ENCODE data around the gene PUDP.

Gene PUDP

GRCh38 chrX:7143941-7144525 lies 3.9 kb downstream of the PUDP start:
- no peak overlapping the region for H3K27ac ChIP-seq (ENCODE audit: low read depth, low read length)
- H3K4me1 ChIP-seq (ENCODE audit: control insufficient read depth, insufficient read depth, low read length): no peaks in the 10 kb centered on the region
- no peak overlapping the region for H3K9ac ChIP-seq (ENCODE audit: low read length)
- no peak overlapping the region for H3K4me3 ChIP-seq (ENCODE audit: low read length)
- no peaks in the 10 kb centered on the region for H3K36me3 ChIP-seq (ENCODE audit: control insufficient read depth, insufficient read depth, low read length)
- no peaks in the 10 kb centered on the region for H3K27me3 ChIP-seq (ENCODE audit: control insufficient read depth, insufficient read depth, low read length)

GRCh38 chrX:7143076-7143475 lies 4.9 kb downstream of the PUDP start:
- Histone ChIP-seq H3K36me3 (ENCODE audit: control insufficient read depth, insufficient read depth, low read length) (no peaks in the 10 kb centered on the region), H3K4me3 (ENCODE audit: low read length) (no peak overlapping the region), H3K27ac (ENCODE audit: low read depth, low read length) (no peak overlapping the region), H3K27me3 (ENCODE audit: control insufficient read depth, insufficient read depth, low read length) (no peaks in the 10 kb centered on the region), H3K9ac (ENCODE audit: low read length) (no peak overlapping the region), H3K4me1 (ENCODE audit: control insufficient read depth, insufficient read depth, low read length) (no peaks in the 10 kb centered on the region)

GRCh38 chrX:7139202-7140081 lies 8.5 kb downstream of the PUDP start:
- Histone ChIP-seq H3K27me3 (ENCODE audit: control insufficient read depth, insufficient read depth, low read length) (no peaks in the 10 kb centered on the region), H3K4me3 (ENCODE audit: low read length) (no peak overlapping the region), H3K36me3 (ENCODE audit: control insufficient read depth, insufficient read depth, low read length) (no peaks in the 10 kb centered on the region), H3K9ac (ENCODE audit: low read length) (no peak overlapping the region), H3K27ac (ENCODE audit: low read depth, low read length) (no peak overlapping the region), H3K4me1 (ENCODE audit: control insufficient read depth, insufficient read depth, low read length) (no peaks in the 10 kb centered on the region)

- H3K36me3 ChIP-seq (ENCODE audit: control insufficient read depth, insufficient read depth, low read length): no peaks in the 10 kb centered on the region
- no peak overlapping the region for H3K27ac ChIP-seq (ENCODE audit: low read depth, low read length)
- H3K4me1 ChIP-seq (ENCODE audit: control insufficient read depth, insufficient read depth, low read length): no peaks in the 10 kb centered on the region
- no peak overlapping the region for H3K4me3 ChIP-seq (ENCODE audit: low read length)
- H3K9ac ChIP-seq (ENCODE audit: low read length): no peak overlapping the region
- no peaks in the 10 kb centered on the region for H3K27me3 ChIP-seq (ENCODE audit: control insufficient read depth, insufficient read depth, low read length)
Measured at GRCh38 chrX:7134981-7135380, 13.0 kb downstream of the PUDP start.

- Histone ChIP-seq H3K27me3 (ENCODE audit: control insufficient read depth, insufficient read depth, low read length) (no peaks in the 10 kb centered on the region), H3K4me3 (ENCODE audit: low read length) (no peak overlapping the region), H3K4me1 (ENCODE audit: control insufficient read depth, insufficient read depth, low read length) (no peaks in the 10 kb centered on the region), H3K27ac (ENCODE audit: low read depth, low read length) (no peak overlapping the region), H3K36me3 (ENCODE audit: control insufficient read depth, insufficient read depth, low read length) (no peaks in the 10 kb centered on the region), H3K9ac (ENCODE audit: low read length) (no peak overlapping the region)
Measured at GRCh38 chrX:7133050-7133440, 14.9 kb downstream of the PUDP start.

- H3K27me3 ChIP-seq (ENCODE audit: control insufficient read depth, insufficient read depth, low read length): no peaks in the 10 kb centered on the region
- no peak overlapping the region for H3K4me3 ChIP-seq (ENCODE audit: low read length)
- H3K27ac ChIP-seq (ENCODE audit: low read depth, low read length): no peak overlapping the region
- no peak overlapping the region for H3K9ac ChIP-seq (ENCODE audit: low read length)
- no peaks in the 10 kb centered on the region for H3K36me3 ChIP-seq (ENCODE audit: control insufficient read depth, insufficient read depth, low read length)
- H3K4me1 ChIP-seq (ENCODE audit: control insufficient read depth, insufficient read depth, low read length): no peaks in the 10 kb centered on the region
Measured at GRCh38 chrX:7132335-7133049, 15.5 kb downstream of the PUDP start.

GRCh38 chrX:7131621-7132020 lies 16.3 kb downstream of the PUDP start:
- Histone ChIP-seq H3K27ac (ENCODE audit: low read depth, low read length) (no peak overlapping the region), H3K36me3 (ENCODE audit: control insufficient read depth, insufficient read depth, low read length) (no peaks in the 10 kb centered on the region), H3K27me3 (ENCODE audit: control insufficient read depth, insufficient read depth, low read length) (no peaks in the 10 kb centered on the region), H3K4me1 (ENCODE audit: control insufficient read depth, insufficient read depth, low read length) (no peaks in the 10 kb centered on the region), H3K9ac (ENCODE audit: low read length) (no peak overlapping the region), H3K4me3 (ENCODE audit: low read length) (no peak overlapping the region)

- H3K4me1 ChIP-seq (ENCODE audit: control insufficient read depth, insufficient read depth, low read length): no peaks in the 10 kb centered on the region
- no peaks in the 10 kb centered on the region for H3K27me3 ChIP-seq (ENCODE audit: control insufficient read depth, insufficient read depth, low read length)
- H3K36me3 ChIP-seq (ENCODE audit: control insufficient read depth, insufficient read depth, low read length): no peaks in the 10 kb centered on the region
- no peak overlapping the region for H3K9ac ChIP-seq (ENCODE audit: low read length)
- no peak overlapping the region for H3K27ac ChIP-seq (ENCODE audit: low read depth, low read length)
- no peak overlapping the region for H3K4me3 ChIP-seq (ENCODE audit: low read length)
Measured at GRCh38 chrX:7127056-7127455, 20.9 kb downstream of the PUDP start.

- H3K27ac ChIP-seq (ENCODE audit: low read depth, low read length): no peak overlapping the region
Measured at GRCh38 chrX:7120878-7121219, 27.1 kb downstream of the PUDP start.

GRCh38 chrX:7119950-7120877 lies 27.7 kb downstream of the PUDP start:
- no peak overlapping the region for H3K9ac ChIP-seq (ENCODE audit: low read length)
- H3K27ac ChIP-seq (ENCODE audit: low read depth, low read length): no peak overlapping the region
- H3K4me1 ChIP-seq (ENCODE audit: control insufficient read depth, insufficient read depth, low read length): no peaks in the 10 kb centered on the region
- H3K36me3 ChIP-seq (ENCODE audit: control insufficient read depth, insufficient read depth, low read length): no peaks in the 10 kb centered on the region
- H3K4me3 ChIP-seq (ENCODE audit: low read length): no peak overlapping the region
- no peaks in the 10 kb centered on the region for H3K27me3 ChIP-seq (ENCODE audit: control insufficient read depth, insufficient read depth, low read length)

More at GRCh38 chrX:7120878-7121219, 27.1 kb downstream of the PUDP start:
- Histone ChIP-seq H3K36me3 (ENCODE audit: control insufficient read depth, insufficient read depth, low read length) (no peaks in the 10 kb centered on the region), H3K4me1 (ENCODE audit: control insufficient read depth, insufficient read depth, low read length) (no peaks in the 10 kb centered on the region), H3K4me3 (ENCODE audit: low read length) (no peak overlapping the region), H3K27me3 (ENCODE audit: control insufficient read depth, insufficient read depth, low read length) (no peaks in the 10 kb centered on the region), H3K9ac (ENCODE audit: low read length) (no peak overlapping the region)

- no peaks in the 10 kb centered on the region for H3K4me1 ChIP-seq (ENCODE audit: control insufficient read depth, insufficient read depth, low read length)
- H3K36me3 ChIP-seq (ENCODE audit: control insufficient read depth, insufficient read depth, low read length): no peaks in the 10 kb centered on the region
- H3K9ac ChIP-seq (ENCODE audit: low read length): no peak overlapping the region
- no peaks in the 10 kb centered on the region for H3K27me3 ChIP-seq (ENCODE audit: control insufficient read depth, insufficient read depth, low read length)
- no peak overlapping the region for H3K27ac ChIP-seq (ENCODE audit: low read depth, low read length)
- no peak overlapping the region for H3K4me3 ChIP-seq (ENCODE audit: low read length)
Measured at GRCh38 chrX:7117587-7117986, 30.4 kb downstream of the PUDP start.

- Histone ChIP-seq H3K27me3 (ENCODE audit: control insufficient read depth, insufficient read depth, low read length) (no peaks in the 10 kb centered on the region), H3K4me1 (ENCODE audit: control insufficient read depth, insufficient read depth, low read length) (no peaks in the 10 kb centered on the region), H3K36me3 (ENCODE audit: control insufficient read depth, insufficient read depth, low read length) (no peaks in the 10 kb centered on the region)
Measured at GRCh38 chrX:7116081-7116480, 31.9 kb downstream of the PUDP start.

More at GRCh38 chrX:7116081-7116480, 31.9 kb downstream of the PUDP start:
- Histone ChIP-seq H3K9ac (ENCODE audit: low read length) (no peak overlapping the region), H3K27ac (ENCODE audit: low read depth, low read length) (no peak overlapping the region), H3K4me3 (ENCODE audit: low read length) (no peak overlapping the region)
